HL-60 (cell line): ENCODE data around the gene KLK6.

Experiments
- GABPA ChIP-seq: IDR thresholded peaks from 2 replicates; pipeline ENCODE4 v1.6.1; 2012; ENCODE audit warnings: low read depth
- POLR2AphosphoS5 ChIP-seq: IDR thresholded peaks from 2 replicates; pipeline ENCODE4 v1.6.1; 2012; ENCODE audit warnings: low read depth
- SPI1 ChIP-seq: IDR thresholded peaks from 2 replicates; pipeline ENCODE4 v1.6.1; 2012; ENCODE audit warnings: low read depth, mild to moderate bottlenecking, borderline replicate concordance
- TF ChIP-seq, protein P1 (sequence below): IDR thresholded peaks from one replicate; pipeline ENCODE4 v1.5.1; 2011; ENCODE audit warnings: low read length, control low read depth, inconsistent platforms; ENCODE audit not compliant: insufficient read depth
- TF ChIP-seq, protein P2 (sequence below): IDR thresholded peaks from 2 replicates; pipeline ENCODE4 v1.6.1; 2012; ENCODE audit warnings: low read depth; ENCODE audit not compliant: insufficient replicate concordance

DNA sequence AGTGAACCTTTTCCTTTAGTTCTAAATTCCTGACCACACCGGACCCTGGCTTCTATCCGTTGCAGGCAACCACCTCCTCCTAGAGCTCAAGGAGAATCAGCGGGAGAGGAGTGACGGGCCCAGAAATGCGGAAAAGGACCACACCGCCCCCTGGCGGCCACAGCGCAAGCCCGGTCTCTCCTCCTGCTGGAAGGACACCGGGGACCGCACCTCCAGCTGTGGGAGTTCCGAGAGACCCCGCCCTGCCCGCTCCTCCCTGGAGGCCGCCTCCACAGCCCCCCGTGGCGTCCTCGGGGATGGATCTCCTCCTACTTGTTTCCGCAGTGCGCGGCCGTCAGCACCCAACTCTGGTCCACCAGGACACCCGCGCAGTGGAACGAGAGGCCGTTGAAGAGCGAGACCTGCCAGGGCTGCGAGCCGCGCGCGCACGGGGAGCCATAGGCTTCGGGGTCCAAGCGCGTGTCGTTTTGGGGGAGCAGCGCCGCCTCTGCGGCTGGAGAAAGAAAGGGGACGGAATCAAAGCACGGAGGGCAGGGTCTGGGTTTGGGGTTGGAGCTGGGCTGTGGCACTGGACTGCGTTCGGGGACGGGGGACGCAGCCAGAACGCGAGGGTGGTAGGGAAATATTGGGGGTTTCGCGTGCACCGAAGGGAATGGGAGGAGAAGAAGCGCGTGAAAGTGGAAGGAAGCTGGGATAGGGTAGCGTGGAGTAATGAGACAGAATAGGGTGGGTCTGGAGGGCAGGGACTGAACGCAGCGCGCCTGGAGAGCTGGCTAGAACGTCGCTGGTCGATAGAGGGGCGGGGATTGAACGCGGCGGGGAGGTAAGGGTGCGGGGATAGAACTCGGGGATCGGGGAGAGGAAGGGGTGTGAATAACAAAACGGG lies 47.6 kb upstream of the KLK6 start:
- TF ChIP-seq, protein P1, sequence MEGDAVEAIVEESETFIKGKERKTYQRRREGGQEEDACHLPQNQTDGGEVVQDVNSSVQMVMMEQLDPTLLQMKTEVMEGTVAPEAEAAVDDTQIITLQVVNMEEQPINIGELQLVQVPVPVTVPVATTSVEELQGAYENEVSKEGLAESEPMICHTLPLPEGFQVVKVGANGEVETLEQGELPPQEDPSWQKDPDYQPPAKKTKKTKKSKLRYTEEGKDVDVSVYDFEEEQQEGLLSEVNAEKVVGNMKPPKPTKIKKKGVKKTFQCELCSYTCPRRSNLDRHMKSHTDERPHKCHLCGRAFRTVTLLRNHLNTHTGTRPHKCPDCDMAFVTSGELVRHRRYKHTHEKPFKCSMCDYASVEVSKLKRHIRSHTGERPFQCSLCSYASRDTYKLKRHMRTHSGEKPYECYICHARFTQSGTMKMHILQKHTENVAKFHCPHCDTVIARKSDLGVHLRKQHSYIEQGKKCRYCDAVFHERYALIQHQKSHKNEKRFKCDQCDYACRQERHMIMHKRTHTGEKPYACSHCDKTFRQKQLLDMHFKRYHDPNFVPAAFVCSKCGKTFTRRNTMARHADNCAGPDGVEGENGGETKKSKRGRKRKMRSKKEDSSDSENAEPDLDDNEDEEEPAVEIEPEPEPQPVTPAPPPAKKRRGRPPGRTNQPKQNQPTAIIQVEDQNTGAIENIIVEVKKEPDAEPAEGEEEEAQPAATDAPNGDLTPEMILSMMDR, result peak; percentile 78
- TF ChIP-seq POLR2AphosphoS5 (no peak), SPI1 (no peak), GABPA (no peak)
- TF ChIP-seq, protein P2, sequence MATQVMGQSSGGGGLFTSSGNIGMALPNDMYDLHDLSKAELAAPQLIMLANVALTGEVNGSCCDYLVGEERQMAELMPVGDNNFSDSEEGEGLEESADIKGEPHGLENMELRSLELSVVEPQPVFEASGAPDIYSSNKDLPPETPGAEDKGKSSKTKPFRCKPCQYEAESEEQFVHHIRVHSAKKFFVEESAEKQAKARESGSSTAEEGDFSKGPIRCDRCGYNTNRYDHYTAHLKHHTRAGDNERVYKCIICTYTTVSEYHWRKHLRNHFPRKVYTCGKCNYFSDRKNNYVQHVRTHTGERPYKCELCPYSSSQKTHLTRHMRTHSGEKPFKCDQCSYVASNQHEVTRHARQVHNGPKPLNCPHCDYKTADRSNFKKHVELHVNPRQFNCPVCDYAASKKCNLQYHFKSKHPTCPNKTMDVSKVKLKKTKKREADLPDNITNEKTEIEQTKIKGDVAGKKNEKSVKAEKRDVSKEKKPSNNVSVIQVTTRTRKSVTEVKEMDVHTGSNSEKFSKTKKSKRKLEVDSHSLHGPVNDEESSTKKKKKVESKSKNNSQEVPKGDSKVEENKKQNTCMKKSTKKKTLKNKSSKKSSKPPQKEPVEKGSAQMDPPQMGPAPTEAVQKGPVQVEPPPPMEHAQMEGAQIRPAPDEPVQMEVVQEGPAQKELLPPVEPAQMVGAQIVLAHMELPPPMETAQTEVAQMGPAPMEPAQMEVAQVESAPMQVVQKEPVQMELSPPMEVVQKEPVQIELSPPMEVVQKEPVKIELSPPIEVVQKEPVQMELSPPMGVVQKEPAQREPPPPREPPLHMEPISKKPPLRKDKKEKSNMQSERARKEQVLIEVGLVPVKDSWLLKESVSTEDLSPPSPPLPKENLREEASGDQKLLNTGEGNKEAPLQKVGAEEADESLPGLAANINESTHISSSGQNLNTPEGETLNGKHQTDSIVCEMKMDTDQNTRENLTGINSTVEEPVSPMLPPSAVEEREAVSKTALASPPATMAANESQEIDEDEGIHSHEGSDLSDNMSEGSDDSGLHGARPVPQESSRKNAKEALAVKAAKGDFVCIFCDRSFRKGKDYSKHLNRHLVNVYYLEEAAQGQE, result no peak
